HepG2 (cell line): ENCODE measurements around the gene CDC6.

ENCODE experiments used
- CTCF ChIP-seq: sonication (generic); formaldehyde crosslinking; IDR thresholded peaks from 2 replicates; pipeline ENCODE4 v1.5.0; 2020; ENCODE audit warnings: mild to moderate bottlenecking, missing genetic modification reagents, moderate library complexity
- EP300 ChIP-seq, 3 experiments: sonication (generic) in 1 of 3; formaldehyde crosslinking in 1 of 3; IDR thresholded peaks; 2 replicates each; pipeline versions ENCODE4 v1.5.1 to v1.6.1; 2011 to 2020; ENCODE audit warnings: low read depth in 2 of 3, low read length in 2 of 3, borderline replicate concordance in 1 of 3, improper control_type of control experiment in 1 of 3, mild to moderate bottlenecking in 1 of 3, missing genetic modification reagents in 1 of 3, moderate library complexity in 1 of 3
- MAX ChIP-seq: IDR thresholded peaks from 2 replicates; pipeline ENCODE4 v1.6.1; 2012; ENCODE audit warnings: inconsistent platforms
- MTA3 ChIP-seq: sonication (generic); formaldehyde crosslinking; IDR thresholded peaks from 2 replicates; pipeline ENCODE4 v1.4.0; 2020; ENCODE audit warnings: missing genetic modification reagents
- NR2F2 ChIP-seq: IDR thresholded peaks from 2 replicates; pipeline ENCODE4 v1.6.1; 2012; ENCODE audit warnings: low read depth, inconsistent platforms, borderline replicate concordance
- PCBP2 ChIP-seq: fragments of 200-400 bp; formaldehyde crosslinking; optimal IDR thresholded peaks from 2 replicates; pipeline ENCODE3; 2018; ENCODE audit warnings: low read length, low read depth; ENCODE audit not compliant: poor library complexity, severe bottlenecking
- PHF21A ChIP-seq: sonication (generic); formaldehyde crosslinking; IDR thresholded peaks from 2 replicates; pipeline ENCODE4 v1.5.0; 2020; ENCODE audit warnings: mild to moderate bottlenecking, missing genetic modification reagents
- SATB2 ChIP-seq: sonication (generic); formaldehyde crosslinking; IDR thresholded peaks from 2 replicates; pipeline ENCODE4 v1.5.0; 2020; ENCODE audit warnings: missing genetic modification reagents
- ZFP36 ChIP-seq: fragments of 150-350 bp; IDR thresholded peaks from 2 replicates; pipeline ENCODE4 v1.6.1; 2018; ENCODE audit warnings: borderline replicate concordance, low read length, low read depth; ENCODE audit not compliant: partially characterized antibody
- ZFX ChIP-seq: sonication (generic); formaldehyde crosslinking; IDR thresholded peaks from 2 replicates; pipeline ENCODE4 v1.4.0; 2020; ENCODE audit warnings: mild to moderate bottlenecking, low read depth, missing genetic modification reagents, moderate library complexity
- ZNF10 ChIP-seq: sonication (generic); formaldehyde crosslinking; IDR thresholded peaks from 2 replicates; pipeline ENCODE4 v1.4.0; 2020; ENCODE audit warnings: mild to moderate bottlenecking, low read depth, missing genetic modification reagents, borderline replicate concordance
- ZNF280B ChIP-seq: sonication (generic); formaldehyde crosslinking; IDR thresholded peaks from 2 replicates; pipeline ENCODE4 v1.5.0; 2020; ENCODE audit warnings: missing genetic modification reagents, mild to moderate bottlenecking, borderline replicate concordance
- ZNF343 ChIP-seq: sonication (generic); formaldehyde crosslinking; IDR thresholded peaks from 2 replicates; pipeline ENCODE4 v1.4.0; 2020; ENCODE audit warnings: mild to moderate bottlenecking, missing genetic modification reagents

- TF ChIP-seq NR2F2 = no peak
- no peak for TF ChIP-seq MTA3 (CRISPR knock-in tag)
- no peak for TF ChIP-seq CTCF (CRISPR knock-in tag)
- no peak for TF ChIP-seq ZFP36
- TF ChIP-seq ZNF10 (CRISPR knock-in tag) = no peak
- no peak for TF ChIP-seq ZNF343 (CRISPR knock-in tag)
- TF ChIP-seq ZFX (CRISPR knock-in tag) = no peak
- no peak for TF ChIP-seq SATB2
- TF ChIP-seq PHF21A (CRISPR knock-in tag) = no peak
- no peak for TF ChIP-seq ZNF280B
- TF ChIP-seq EP300 (IDR thresholded peaks at IDR 0.05; ENCODE audit: low read depth in 2 of 2, low read length in 2 of 2) = no peak
- TF ChIP-seq EP300 (CRISPR knock-in tag; IDR thresholded peaks at IDR 0.05; ENCODE audit: borderline replicate concordance) = no peak
- TF ChIP-seq PCBP2 = no peak
- TF ChIP-seq MAX = no peak
Measured at GRCh38 chr17:40248507-40248906, 39.2 kb upstream of the CDC6 start.
